ENCODE data around the gene MYH11.

DNA sequence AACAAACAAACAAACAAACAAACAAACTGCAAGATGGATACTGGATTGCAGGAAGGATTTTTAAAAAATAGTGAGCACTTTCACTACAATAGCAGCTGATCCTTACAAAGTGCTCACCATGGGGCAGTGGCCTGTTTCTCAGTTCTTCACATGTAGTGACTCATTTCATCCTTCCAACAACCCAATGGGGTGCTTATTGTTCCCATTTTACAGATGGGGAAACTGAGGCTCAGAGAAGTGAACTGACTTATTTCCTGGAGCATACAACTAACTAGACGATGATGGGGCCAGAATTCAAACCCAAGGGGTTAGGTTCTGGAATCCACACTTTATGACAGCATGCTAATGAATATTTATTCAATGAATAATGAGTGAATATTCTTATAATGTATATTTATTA lies 61.2 kb downstream of the MYH11 start:
- TF ChIP-seq POLR2A (IDR thresholded peaks at IDR 0.05): no peak
- TF ChIP-seq, protein P1, sequence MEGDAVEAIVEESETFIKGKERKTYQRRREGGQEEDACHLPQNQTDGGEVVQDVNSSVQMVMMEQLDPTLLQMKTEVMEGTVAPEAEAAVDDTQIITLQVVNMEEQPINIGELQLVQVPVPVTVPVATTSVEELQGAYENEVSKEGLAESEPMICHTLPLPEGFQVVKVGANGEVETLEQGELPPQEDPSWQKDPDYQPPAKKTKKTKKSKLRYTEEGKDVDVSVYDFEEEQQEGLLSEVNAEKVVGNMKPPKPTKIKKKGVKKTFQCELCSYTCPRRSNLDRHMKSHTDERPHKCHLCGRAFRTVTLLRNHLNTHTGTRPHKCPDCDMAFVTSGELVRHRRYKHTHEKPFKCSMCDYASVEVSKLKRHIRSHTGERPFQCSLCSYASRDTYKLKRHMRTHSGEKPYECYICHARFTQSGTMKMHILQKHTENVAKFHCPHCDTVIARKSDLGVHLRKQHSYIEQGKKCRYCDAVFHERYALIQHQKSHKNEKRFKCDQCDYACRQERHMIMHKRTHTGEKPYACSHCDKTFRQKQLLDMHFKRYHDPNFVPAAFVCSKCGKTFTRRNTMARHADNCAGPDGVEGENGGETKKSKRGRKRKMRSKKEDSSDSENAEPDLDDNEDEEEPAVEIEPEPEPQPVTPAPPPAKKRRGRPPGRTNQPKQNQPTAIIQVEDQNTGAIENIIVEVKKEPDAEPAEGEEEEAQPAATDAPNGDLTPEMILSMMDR (IDR thresholded peaks at IDR 0.05): no peak

All from lower leg skin (tissue), 3 donors.